NCI-H1417 treated with DMSO at 0.1 percent for 48 hours (cell line): ENCODE measurements around the gene USE1.
"Not testable (repeated sequence)": the region's sequence is repeated elsewhere in the genome, so short reads cannot be mapped to it uniquely, and the experiment has no call there.

Experiments used
- DNase-seq: peaks from one replicate; lab custom pipeline; 2025; lab: John Stamatoyannopoulos, UW

The USE1 gene

GRCh38 chr19:17215127-17215971 is at the start of gene USE1:
Gene USE1 (plus strand): TSS chr19:17215357. CDS start chr19:17215406, 49 bp downstream.
- peak; percentile 82 for DNase-seq

DNA sequence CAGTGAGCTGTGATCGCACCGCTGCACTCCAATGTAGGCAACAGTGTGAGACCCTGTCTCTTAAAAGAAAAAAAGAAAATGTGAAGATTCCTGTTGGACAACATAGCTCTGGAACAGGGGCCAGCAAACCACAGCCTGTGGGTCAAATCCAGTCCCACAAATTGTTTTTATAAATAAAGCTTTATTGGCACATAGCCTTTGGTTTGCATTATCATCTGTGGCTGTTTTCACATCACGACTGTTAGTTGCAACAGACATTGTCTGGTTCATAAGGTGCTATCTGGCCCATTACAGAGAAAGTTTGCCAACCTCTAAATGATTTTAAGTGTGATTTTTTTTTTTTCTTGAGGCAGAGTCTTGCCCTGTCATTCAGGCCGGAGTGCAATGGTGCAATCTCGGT is 49.4 kb upstream of the USE1 start:
- DNase-seq = no peak

DNA sequence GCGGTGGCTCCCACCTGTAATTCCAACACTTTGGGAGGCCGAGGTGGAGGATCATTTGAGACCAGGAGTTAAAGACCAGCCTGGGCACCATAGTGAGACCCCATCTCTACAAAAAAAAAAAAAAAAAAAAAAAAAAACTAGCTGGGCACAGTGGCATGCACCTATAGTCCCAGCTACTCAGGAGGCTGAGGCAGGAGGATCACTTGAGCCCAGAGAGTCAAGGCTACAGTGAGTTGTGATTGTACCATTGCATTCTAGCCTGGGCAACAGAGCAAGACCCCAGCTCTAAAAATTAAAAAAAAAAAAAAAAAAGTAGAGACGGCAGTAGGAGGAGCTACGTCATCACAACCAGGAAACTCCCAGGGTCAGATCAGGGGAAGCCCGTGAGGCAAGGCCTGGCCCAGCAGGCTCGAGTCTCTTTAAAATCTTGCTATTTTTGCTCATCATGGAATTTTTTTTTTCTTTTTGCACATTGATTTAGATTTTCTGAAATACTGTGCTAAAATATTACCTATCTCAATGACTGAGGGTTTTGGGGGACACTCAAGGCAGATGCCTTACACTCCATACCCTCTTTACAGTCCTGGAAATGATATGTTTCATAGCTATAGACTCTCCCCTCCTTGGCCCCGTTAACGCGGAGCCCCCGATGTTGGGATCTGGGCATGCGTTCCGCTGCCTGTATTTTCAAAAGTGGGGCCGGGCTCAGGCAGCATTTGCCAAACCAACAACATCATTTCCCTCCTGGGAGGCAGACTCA is 44.4 kb upstream of the USE1 start:
- no peak for DNase-seq

DNA sequence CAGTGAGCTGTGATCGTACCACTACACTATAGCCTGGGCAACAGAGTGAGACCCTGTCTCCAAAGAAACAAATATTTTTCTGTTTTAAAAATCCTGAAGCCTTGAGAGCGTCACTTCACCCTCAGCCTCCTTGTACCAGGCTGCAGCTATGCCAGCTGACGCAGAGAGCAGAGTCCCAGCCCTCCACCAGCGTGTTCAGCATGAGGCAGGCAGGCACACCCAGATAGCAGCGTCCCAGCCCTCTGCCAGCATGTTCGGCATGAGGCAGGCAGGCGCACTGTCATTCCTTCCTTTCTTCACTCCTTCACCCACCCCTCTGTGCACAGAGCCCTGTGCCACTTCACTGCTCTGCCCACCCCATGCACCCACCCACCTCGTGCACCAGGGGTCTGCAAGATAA is 43.3 kb upstream of the USE1 start:
- no peak for DNase-seq

DNA sequence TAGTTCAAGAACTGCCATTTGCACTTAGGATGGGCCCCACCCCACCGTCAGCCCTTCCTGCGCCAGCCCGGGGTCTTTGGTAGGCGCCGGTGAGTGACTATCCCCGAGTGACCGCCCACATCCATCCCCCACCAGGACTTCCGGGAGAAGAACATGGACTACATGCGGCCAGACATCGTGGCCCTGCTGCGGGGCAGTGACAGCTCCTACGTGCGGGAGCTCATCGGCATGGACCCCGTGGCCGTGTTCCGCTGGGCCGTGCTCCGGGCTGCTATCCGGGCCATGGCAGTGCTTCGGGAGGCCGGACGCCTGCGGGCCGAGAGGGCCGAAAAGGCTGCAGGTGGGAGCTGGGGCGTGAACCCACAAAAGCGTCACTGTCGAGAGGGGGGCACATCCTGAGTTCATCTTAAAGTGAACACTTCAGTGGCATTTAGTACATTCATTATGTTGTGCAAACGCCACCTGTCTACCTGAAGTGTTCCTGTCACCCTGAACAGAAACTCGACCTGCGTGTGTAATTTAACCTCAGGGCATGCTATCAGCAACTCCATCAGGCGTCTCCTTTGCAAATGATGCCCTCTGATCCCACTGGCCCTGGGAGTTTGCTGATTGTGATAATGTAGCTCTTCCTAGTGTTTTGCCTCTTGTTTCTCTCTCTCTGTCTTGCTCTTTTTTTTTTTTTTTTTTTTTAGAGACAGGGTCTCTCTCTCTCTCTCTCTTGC is 42.4 kb upstream of the USE1 start:
- no peak for DNase-seq

- no peak for DNase-seq
Measured at GRCh38 chr19:17178291-17178690, 36.9 kb upstream of the USE1 start.

DNA sequence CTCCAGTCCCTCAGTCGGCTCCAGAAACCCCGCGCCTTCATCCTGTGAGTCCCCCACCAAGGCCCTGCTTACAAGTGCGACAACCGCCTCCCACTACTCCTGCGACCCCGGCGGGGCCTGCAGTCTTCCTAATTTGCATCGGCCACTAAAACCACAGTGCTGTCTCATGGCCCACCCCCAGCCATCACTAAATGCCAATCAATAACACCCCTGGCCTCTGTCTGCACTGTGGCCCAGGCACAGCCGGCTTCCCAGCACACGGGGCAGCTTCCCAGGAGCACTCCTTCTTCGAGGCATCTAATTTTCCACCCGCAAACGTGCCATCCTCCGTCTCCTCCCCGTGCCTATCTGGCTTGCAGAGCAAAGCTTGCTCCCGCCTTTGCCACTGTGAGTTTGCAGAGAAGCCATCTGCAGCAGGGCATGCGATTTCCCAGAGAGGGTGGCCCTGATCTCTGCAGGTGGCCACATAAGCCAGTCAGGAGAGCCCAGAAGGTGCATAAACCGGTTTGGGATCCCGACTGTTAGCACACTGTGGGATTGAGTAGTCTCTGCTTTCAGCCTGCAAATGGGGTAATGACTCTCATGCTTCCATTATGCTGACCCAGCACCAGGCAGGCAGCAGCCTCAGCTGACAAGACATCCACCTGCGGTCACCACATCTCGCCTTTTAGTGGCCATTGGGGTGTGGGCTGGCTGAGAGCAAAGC is 34.0 kb upstream of the USE1 start:
- DNase-seq = no peak

DNA sequence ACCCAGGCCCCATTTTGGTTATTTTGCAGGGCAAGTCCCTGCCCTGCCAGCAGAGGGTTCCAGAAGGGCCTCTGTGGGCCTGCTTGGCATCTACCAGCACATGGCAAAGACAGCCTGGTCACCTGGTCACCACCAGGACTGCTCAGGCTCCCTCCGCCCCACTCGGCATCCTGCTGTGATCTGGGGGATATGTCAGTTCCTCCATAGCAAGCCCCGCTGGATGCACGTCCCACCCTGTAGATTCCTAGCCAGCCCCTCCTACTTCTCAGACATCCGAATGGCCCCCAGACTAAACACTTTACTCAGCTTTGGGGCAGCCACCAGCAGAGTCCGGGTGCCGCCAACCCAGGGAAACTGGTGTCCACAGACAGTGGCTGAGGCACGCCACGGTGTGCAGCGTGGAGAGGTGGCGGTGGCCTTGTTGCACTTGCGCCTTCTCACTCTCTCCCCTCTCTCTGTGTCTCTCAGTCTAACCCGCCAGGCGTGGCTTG is 31.8 kb upstream of the USE1 start:
- DNase-seq = no peak

DNA sequence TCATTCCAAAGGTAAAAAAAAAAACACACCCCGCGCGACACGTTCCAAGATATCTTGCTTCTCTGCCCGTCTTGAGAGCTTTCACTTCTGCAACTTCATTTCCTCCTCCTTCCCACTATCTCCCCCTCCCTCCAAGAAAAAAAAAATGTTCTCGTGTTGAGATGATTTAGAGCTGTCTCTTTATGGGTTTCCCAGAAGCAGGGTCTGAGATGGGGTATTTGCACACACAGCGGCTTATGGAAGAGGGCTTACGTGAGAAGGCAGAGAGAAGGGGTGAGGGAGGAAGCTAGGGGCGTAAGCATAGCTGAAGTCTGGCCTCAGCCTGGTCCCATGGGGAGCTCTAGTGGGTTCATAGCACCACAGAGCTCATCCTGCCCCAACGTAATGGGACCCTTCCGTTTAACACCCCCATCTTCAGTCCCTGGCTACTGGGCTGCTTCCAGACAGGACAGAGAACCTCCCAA is 31.3 kb upstream of the USE1 start:
- no peak for DNase-seq

- DNase-seq = no peak
Measured at GRCh38 chr19:17184371-17184841, 30.8 kb upstream of the USE1 start.

DNA sequence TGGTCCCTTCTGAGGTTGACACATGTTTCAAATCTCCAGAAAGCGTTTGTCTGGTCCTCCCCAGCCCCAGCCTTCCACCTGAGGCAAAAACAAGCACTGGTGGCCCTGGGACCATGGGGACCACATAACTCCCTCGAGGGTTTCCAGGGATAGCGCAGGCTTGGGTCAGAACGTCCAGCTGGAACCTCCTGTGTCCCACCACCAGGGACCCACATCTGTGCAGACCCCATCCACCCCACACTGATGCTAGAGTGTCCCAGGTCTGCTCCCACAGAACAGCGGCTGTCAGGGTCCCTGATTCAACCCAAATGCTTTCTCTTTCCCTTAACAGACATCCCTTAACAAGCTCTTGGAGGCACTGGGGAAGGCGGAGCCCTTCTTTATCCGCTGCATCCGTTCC is 29.6 kb upstream of the USE1 start:
- DNase-seq = no peak

GRCh38 chr19:17191736-17192135 is 23.4 kb upstream of the USE1 start:
- not testable (repeated sequence) for DNase-seq

DNA sequence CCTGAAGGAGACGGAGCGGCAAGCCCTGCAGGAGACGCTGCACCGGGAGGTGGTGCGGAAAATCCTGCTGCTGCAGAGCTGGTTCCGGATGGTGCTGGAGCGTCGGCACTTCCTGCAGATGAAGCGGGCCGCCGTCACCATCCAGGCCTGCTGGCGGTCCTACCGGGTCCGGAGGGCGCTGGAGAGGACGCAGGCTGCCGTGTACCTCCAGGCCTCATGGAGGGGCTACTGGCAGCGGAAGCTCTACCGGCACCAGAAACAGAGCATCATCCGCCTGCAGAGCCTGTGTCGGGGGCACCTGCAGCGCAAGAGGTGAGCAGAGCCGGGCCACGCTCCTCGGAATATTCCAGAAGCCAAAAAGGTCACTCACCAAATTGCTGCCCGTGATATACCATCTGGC is 22.4 kb upstream of the USE1 start:
- no peak for DNase-seq

DNA sequence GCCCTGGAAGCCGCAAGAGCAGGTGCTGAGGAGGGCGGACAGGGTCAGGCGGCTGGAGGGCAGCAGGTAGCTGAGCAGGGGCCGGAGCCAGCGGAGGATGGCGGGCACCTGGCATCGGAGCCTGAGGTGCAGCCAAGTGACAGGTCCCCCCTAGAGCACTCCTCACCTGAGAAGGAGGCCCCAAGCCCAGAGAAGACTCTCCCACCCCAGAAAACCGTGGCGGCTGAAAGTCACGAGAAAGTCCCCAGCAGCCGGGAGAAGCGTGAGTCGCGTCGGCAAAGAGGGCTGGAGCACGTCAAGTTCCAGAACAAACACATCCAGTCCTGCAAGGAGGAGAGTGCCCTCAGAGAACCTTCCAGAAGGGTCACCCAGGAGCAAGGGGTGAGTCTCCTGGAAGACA is 20.5 kb upstream of the USE1 start:
- DNase-seq = no peak

GRCh38 chr19:17195106-17195505 is 20.1 kb upstream of the USE1 start:
- no peak for DNase-seq

GRCh38 chr19:17196610-17197009 is 18.5 kb upstream of the USE1 start:
- DNase-seq = no peak

DNA sequence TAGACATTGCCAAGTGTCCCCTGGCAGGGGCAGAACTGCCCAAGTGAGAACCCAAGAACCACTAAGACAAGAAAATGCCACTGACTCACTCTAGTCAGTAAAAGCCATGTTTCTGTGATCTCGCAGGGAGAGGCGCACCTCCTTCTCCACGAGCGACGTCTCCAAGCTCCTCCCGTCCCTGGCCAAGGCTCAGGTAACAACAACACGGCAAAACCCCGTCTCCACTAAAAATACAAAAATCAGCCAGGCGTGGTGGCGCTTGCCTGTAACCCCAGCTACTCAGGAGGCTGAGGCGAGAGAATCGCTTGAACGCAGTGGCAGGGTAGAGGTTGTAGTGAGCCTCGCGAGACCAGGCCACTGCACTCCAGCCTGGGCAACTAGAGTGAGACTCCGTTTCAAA is 17.5 kb upstream of the USE1 start:
- DNase-seq = no peak

- no peak for DNase-seq
Measured at GRCh38 chr19:17200408-17201079, 14.6 kb upstream of the USE1 start.

DNA sequence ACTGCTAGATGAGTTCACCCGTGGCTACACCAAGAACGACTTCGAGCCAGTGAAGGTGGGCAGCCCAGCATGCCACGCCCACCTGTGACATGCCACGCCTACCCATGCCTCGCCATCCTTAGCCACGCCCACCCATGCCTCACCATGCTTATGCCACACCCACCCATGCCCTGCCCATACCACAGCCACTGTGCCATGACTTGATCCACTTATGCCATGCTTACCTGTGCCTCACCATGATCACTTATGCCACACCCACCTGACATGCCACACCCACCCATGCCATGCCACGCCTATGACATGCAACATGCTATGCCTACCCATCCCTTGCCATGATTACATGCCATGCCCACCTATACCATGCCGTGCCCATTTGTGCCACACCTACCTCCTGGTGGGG is 12.9 kb upstream of the USE1 start:
- DNase-seq = no peak

- DNase-seq = no peak
Measured at GRCh38 chr19:17202713-17203112, 12.4 kb upstream of the USE1 start.
